Measurements from ENCODE around the gene MRTO4. TPM values are rescaled to one million over a fixed set of nuclear protein-coding genes. Genes with fewer than 3 reads are reported as not detected.
A peak's percentile ranks its signal among the peaks of the same experiment; 100 is the strongest.
"Not testable (repeated sequence)": the region's sequence is repeated elsewhere in the genome, so short reads cannot be mapped to it uniquely, and the experiment has no call there.

MRTO4 gene
- total and polyA plus RNA-seq, 2 experiments from 2014 or later, result 20.8 to 24.9 TPM

GRCh38 chr1:19262047-19262446 is 10.4 kb downstream of the MRTO4 start:
- Histone ChIP-seq H2AFZ (no peak overlapping the region), H3K79me2 (no peaks in the 10 kb centered on the region), H3K9me3 (ENCODE audit: low read depth) (no peaks in the 10 kb centered on the region), H3K27me3 (no peaks in the 10 kb centered on the region), H3K4me2 (no peak overlapping the region), H3K4me3 (no peak overlapping the region), H4K20me1 (ENCODE audit: insufficient read depth, poor library complexity, severe bottlenecking) (no peaks in the 10 kb centered on the region), H3K9me2 (replicated peaks; ENCODE audit: insufficient read depth) (no peaks in the 10 kb centered on the region), H3K4me1 (ENCODE audit: insufficient read depth) (no peaks in the 10 kb centered on the region), H3K27ac (no peak overlapping the region), H3K36me3 (replicated peaks; ENCODE audit: insufficient read depth, low read depth) (no peaks in the 10 kb centered on the region)
- no peak for DNase-seq (ENCODE audit: low spot score)
- TF ChIP-seq EZH2phosphoT487 (IDR thresholded peaks at IDR 0.05; ENCODE audit: low read depth, severe bottlenecking, unreplicated experiment) (no peak), CTCF (IDR thresholded peaks at IDR 0.05; ENCODE audit: poor library complexity) (no peak), EZH2 (IDR thresholded peaks at IDR 0.05; ENCODE audit: borderline replicate concordance) (no peak)
- 91% methylated on average over 5 of the region's 5 CpGs for WGBS (ENCODE audit: low lambda C conversion rate, missing lambda C conversion rate)

GRCh38 chr1:19262744-19263143 is 11.1 kb downstream of the MRTO4 start:
- Histone ChIP-seq H3K36me3 (replicated peaks; ENCODE audit: insufficient read depth, low read depth) (no peaks in the 10 kb centered on the region), H3K79me2 (no peaks in the 10 kb centered on the region), H3K4me3 (no peak overlapping the region), H3K9me3 (ENCODE audit: low read depth) (no peaks in the 10 kb centered on the region), H3K4me1 (ENCODE audit: insufficient read depth) (no peaks in the 10 kb centered on the region), H2AFZ (no peak overlapping the region), H3K27ac (no peak overlapping the region), H3K9me2 (replicated peaks; ENCODE audit: insufficient read depth) (no peaks in the 10 kb centered on the region), H3K4me2 (no peak overlapping the region), H4K20me1 (ENCODE audit: insufficient read depth, poor library complexity, severe bottlenecking) (no peaks in the 10 kb centered on the region), H3K27me3 (no peaks in the 10 kb centered on the region)
- 95% methylated on average over 5 of the region's 5 CpGs for WGBS (ENCODE audit: low lambda C conversion rate, missing lambda C conversion rate)
- no peak for DNase-seq (ENCODE audit: low spot score)
- TF ChIP-seq EZH2 (IDR thresholded peaks at IDR 0.05; ENCODE audit: borderline replicate concordance) (no peak), EZH2phosphoT487 (IDR thresholded peaks at IDR 0.05; ENCODE audit: low read depth, severe bottlenecking, unreplicated experiment) (no peak), CTCF (IDR thresholded peaks at IDR 0.05; ENCODE audit: poor library complexity) (no peak)

- TF ChIP-seq EZH2 (IDR thresholded peaks at IDR 0.05; ENCODE audit: borderline replicate concordance) (no peak), CTCF (IDR thresholded peaks at IDR 0.05; ENCODE audit: poor library complexity) (no peak), EZH2phosphoT487 (IDR thresholded peaks at IDR 0.05; ENCODE audit: low read depth, severe bottlenecking, unreplicated experiment) (no peak)
- 86% methylated on average over 11 of the region's 11 CpGs for WGBS (ENCODE audit: low lambda C conversion rate, missing lambda C conversion rate)
These were observed 16.8 kb downstream of the MRTO4 start for GRCh38 chr1:19268445-19268844.

GRCh38 chr1:19269427-19270342 is 18.1 kb downstream of the MRTO4 start:
- not testable (repeated sequence) for H3K9me3 ChIP-seq (ENCODE audit: low read depth); H4K20me1 ChIP-seq (ENCODE audit: insufficient read depth, poor library complexity, severe bottlenecking); H3K4me3 ChIP-seq; H3K36me3 ChIP-seq (replicated peaks; ENCODE audit: insufficient read depth, low read depth); H3K4me2 ChIP-seq; DNase-seq (ENCODE audit: low spot score); H3K4me1 ChIP-seq (ENCODE audit: insufficient read depth); H3K27me3 ChIP-seq; H3K9me2 ChIP-seq (replicated peaks; ENCODE audit: insufficient read depth); H2AFZ ChIP-seq; H3K79me2 ChIP-seq; H3K27ac ChIP-seq
- 72% methylated on average over 9 of the region's 9 CpGs for WGBS (ENCODE audit: low lambda C conversion rate, missing lambda C conversion rate)

More at GRCh38 chr1:19268445-19268844, 16.8 kb downstream of the MRTO4 start:
- Histone ChIP-seq H3K4me3 (no peak overlapping the region), H3K27ac (no peak overlapping the region), H3K79me2 (no peaks in the 10 kb centered on the region), H3K4me1 (ENCODE audit: insufficient read depth) (no peaks in the 10 kb centered on the region), H4K20me1 (ENCODE audit: insufficient read depth, poor library complexity, severe bottlenecking) (no peaks in the 10 kb centered on the region), H3K9me2 (replicated peaks; ENCODE audit: insufficient read depth) (no peaks in the 10 kb centered on the region), H3K27me3 (no peaks in the 10 kb centered on the region), H3K36me3 (replicated peaks; ENCODE audit: insufficient read depth, low read depth) (no peaks in the 10 kb centered on the region), H2AFZ (no peak overlapping the region), H3K9me3 (ENCODE audit: low read depth) (no peaks in the 10 kb centered on the region), H3K4me2 (no peak overlapping the region)
- no peak for DNase-seq (ENCODE audit: low spot score)

GRCh38 chr1:19270343-19270730 is 18.7 kb downstream of the MRTO4 start:
- not testable (repeated sequence) for H3K4me2 ChIP-seq; H4K20me1 ChIP-seq (ENCODE audit: insufficient read depth, poor library complexity, severe bottlenecking); H3K79me2 ChIP-seq; H3K4me3 ChIP-seq; H3K9me3 ChIP-seq (ENCODE audit: low read depth); DNase-seq (ENCODE audit: low spot score); H3K9me2 ChIP-seq (replicated peaks; ENCODE audit: insufficient read depth); H3K36me3 ChIP-seq (replicated peaks; ENCODE audit: insufficient read depth, low read depth); H2AFZ ChIP-seq; H3K27me3 ChIP-seq; H3K4me1 ChIP-seq (ENCODE audit: insufficient read depth)
- 83% methylated on average over 6 of the region's 6 CpGs for WGBS (ENCODE audit: low lambda C conversion rate, missing lambda C conversion rate)
- peak overlapping the region; percentile 51 for H3K27ac ChIP-seq
